ENCODE data around the gene KRTAP4-8. TPM values are rescaled to one million over a fixed set of nuclear protein-coding genes. Genes with fewer than 3 reads are reported as not detected.

Gene KRTAP4-8
- total RNA-seq, 1 experiment from 2014 or later: not detected

DNA sequence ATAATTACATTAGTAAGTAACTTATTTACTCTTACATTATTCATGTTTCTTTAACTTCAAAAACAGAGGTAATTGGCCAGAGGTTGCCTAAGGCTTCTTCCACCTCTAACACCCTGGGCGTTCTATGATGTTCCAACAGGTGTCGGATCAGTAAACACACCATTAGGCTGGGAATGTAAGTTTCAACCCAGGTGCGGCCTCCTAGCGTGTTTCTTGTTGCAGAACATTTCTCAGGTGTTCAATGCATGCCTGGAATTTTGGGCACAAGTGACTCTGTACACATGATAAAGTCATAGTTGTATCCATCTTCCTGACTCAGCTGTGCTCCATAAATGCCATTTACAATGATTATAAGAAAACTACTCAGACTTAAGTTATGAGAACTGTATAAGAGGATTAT is 43.9 kb downstream of the KRTAP4-8 start:
- no peak for DNase-seq (ENCODE audit: low read depth, low spot score)
- in situ Hi-C loops (cut with HindIII; ENCODE audit: low pct_unique_long_range_greater_than_20kb, low sequenced_read_pairs): no loop called here

DNA sequence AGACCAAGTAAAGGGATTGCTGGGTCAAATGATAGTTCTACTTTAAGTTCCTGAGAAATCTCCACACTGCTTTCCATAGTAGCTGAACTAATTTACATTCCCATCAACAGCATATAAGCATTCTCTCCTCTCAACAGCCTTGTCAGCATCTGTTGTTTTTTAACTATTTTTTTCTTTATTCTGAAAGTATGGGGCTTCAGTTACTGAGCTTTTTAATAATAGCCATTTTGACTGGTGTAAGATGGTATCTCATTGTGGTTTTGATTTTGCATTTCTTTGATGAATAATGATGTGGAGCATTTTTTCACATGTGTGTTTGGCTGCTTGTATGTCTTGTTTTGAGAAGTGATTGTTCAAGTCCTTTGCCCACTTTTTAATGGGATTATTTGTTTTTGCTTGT is 45.4 kb downstream of the KRTAP4-8 start:
- in situ Hi-C loops (cut with HindIII; ENCODE audit: low pct_unique_long_range_greater_than_20kb, low sequenced_read_pairs): no loop called here
- no peak for DNase-seq (ENCODE audit: low read depth, low spot score)

DNA sequence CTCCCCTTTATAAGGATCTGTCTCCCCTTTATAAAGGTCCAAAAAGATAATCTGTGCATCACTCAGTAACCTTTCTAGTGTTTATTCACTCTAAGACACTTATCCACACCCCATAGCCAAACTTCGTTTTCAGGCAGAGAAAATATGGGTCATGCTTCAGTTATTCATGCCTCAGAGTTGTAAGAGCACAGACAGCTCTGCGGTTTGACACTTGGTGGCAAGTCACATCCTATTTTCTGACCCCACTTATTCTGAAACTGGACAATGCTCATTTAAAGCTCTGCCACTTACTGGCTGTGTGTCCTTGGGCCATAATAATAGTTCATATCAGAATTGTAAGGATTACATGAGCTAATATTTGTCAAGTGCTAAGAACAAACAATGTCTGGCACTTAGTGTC is 48.8 kb downstream of the KRTAP4-8 start:
- in situ Hi-C loops (cut with HindIII; ENCODE audit: low pct_unique_long_range_greater_than_20kb, low sequenced_read_pairs): no loop called here
- no peak for DNase-seq (ENCODE audit: low read depth, low spot score)

DNA sequence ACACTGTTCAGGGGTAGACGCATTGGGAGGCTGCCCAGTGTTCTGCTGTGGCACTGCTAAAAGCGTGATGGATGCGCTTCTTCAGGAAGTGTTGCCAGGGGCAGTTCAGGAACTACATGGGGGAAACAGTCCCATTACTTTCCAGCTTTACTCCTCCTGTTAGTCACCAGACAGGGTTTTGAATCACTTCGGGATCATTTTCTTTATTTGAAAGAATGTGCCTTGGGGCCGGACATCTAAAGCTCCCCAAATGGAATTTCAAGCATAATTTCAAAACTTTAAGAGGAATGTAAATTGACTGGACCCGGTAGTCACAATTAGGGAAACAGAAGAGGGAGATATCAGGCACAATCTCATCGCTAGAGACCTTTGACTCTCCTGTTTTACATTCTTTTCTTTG is 49.5 kb downstream of the KRTAP4-8 start:
- in situ Hi-C loops (cut with HindIII; ENCODE audit: low pct_unique_long_range_greater_than_20kb, low sequenced_read_pairs): no loop called here
- no peak for DNase-seq (ENCODE audit: low read depth, low spot score)

Other genes with a start within 250 kb of the KRTAP4-8 start
- gene KRT12, start 230.9 kb downstream of the KRTAP4-8 start, total RNA-seq (2014; rRNA removed; shearing (Covaris generic)): 0.59 and 0.82 TPM in 2 replicates
- not detected in 2 replicates for gene KRT20, start 212.9 kb downstream of the KRTAP4-8 start, total RNA-seq (2014; rRNA removed; shearing (Covaris generic))
- not detected in 2 replicates for gene KRT23, start 160.5 kb downstream of the KRTAP4-8 start, total RNA-seq (2014; rRNA removed; shearing (Covaris generic))
- gene KRT39, start 131.2 kb downstream of the KRTAP4-8 start, total RNA-seq (2014; rRNA removed; shearing (Covaris generic)): not detected in 2 replicates
- not detected in 2 replicates for gene KRT40, start 113.8 kb downstream of the KRTAP4-8 start, total RNA-seq (2014; rRNA removed; shearing (Covaris generic))
- not detected in 2 replicates for gene KRTAP3-3, start 104.0 kb downstream of the KRTAP4-8 start, total RNA-seq (2014; rRNA removed; shearing (Covaris generic))
- not detected in 2 replicates for gene KRTAP3-2, start 98.2 kb downstream of the KRTAP4-8 start, total RNA-seq (2014; rRNA removed; shearing (Covaris generic))
- gene KRTAP3-1, start 89.0 kb downstream of the KRTAP4-8 start, total RNA-seq (2014; rRNA removed; shearing (Covaris generic)): not detected in 2 replicates
- not detected in 2 replicates for gene KRTAP1-5, start 70.9 kb downstream of the KRTAP4-8 start, total RNA-seq (2014; rRNA removed; shearing (Covaris generic))
- gene KRTAP1-4, start 67.9 kb downstream of the KRTAP4-8 start, total RNA-seq (2014; rRNA removed; shearing (Covaris generic)): not detected in 2 replicates
- not detected in 2 replicates for gene KRTAP1-3, start 63.3 kb downstream of the KRTAP4-8 start, total RNA-seq (2014; rRNA removed; shearing (Covaris generic))
- gene KRTAP1-1, start 56.7 kb downstream of the KRTAP4-8 start, total RNA-seq (2014; rRNA removed; shearing (Covaris generic)): not detected in 2 replicates
- gene KRTAP2-1, start 50.8 kb downstream of the KRTAP4-8 start, total RNA-seq (2014; rRNA removed; shearing (Covaris generic)): not detected in 2 replicates
- gene KRTAP2-2, start 42.9 kb downstream of the KRTAP4-8 start, total RNA-seq (2014; rRNA removed; shearing (Covaris generic)): not detected in 2 replicates
- gene KRTAP2-3, start 38.0 kb downstream of the KRTAP4-8 start, total RNA-seq (2014; rRNA removed; shearing (Covaris generic)): not detected in 2 replicates
- not detected in 2 replicates for gene KRTAP2-4, start 32.3 kb downstream of the KRTAP4-8 start, total RNA-seq (2014; rRNA removed; shearing (Covaris generic))
- not detected in 2 replicates for gene KRTAP4-7, start 14.0 kb downstream of the KRTAP4-8 start, total RNA-seq (2014; rRNA removed; shearing (Covaris generic))
- not detected in 2 replicates for gene KRTAP4-16, start 4.1 kb upstream of the KRTAP4-8 start, total RNA-seq (2014; rRNA removed; shearing (Covaris generic))
- gene KRTAP4-9, start 7.2 kb upstream of the KRTAP4-8 start, total RNA-seq (2014; rRNA removed; shearing (Covaris generic)): not detected in 2 replicates
- gene KRTAP4-11, start 20.2 kb upstream of the KRTAP4-8 start, total RNA-seq (2014; rRNA removed; shearing (Covaris generic)): not detected in 2 replicates
- gene KRTAP4-12, start 26.0 kb upstream of the KRTAP4-8 start, total RNA-seq (2014; rRNA removed; shearing (Covaris generic)): not detected in 2 replicates
- not detected in 2 replicates for gene KRTAP4-6, start 42.4 kb upstream of the KRTAP4-8 start, total RNA-seq (2014; rRNA removed; shearing (Covaris generic))
- not detected in 2 replicates for gene KRTAP4-5, start 51.7 kb upstream of the KRTAP4-8 start, total RNA-seq (2014; rRNA removed; shearing (Covaris generic))
- not detected in 2 replicates for gene KRTAP4-4, start 62.6 kb upstream of the KRTAP4-8 start, total RNA-seq (2014; rRNA removed; shearing (Covaris generic))
- gene KRTAP4-3, start 70.1 kb upstream of the KRTAP4-8 start, total RNA-seq (2014; rRNA removed; shearing (Covaris generic)): not detected in 2 replicates
- gene KRTAP4-2, start 80.1 kb upstream of the KRTAP4-8 start, total RNA-seq (2014; rRNA removed; shearing (Covaris generic)): not detected in 2 replicates
- not detected in 2 replicates for gene KRTAP4-1, start 86.8 kb upstream of the KRTAP4-8 start, total RNA-seq (2014; rRNA removed; shearing (Covaris generic))
- not detected in 2 replicates for gene KRTAP9-1, start 91.7 kb upstream of the KRTAP4-8 start, total RNA-seq (2014; rRNA removed; shearing (Covaris generic))
- not detected in 2 replicates for gene KRTAP9-2, start 128.5 kb upstream of the KRTAP4-8 start, total RNA-seq (2014; rRNA removed; shearing (Covaris generic))
- gene KRTAP9-3, start 134.3 kb upstream of the KRTAP4-8 start, total RNA-seq (2014; rRNA removed; shearing (Covaris generic)): not detected in 2 replicates
- gene KRTAP9-8, start 139.9 kb upstream of the KRTAP4-8 start, total RNA-seq (2014; rRNA removed; shearing (Covaris generic)): not detected in 2 replicates
- gene KRTAP9-4, start 151.5 kb upstream of the KRTAP4-8 start, total RNA-seq (2014; rRNA removed; shearing (Covaris generic)): not detected in 2 replicates
- not detected in 2 replicates for gene KRTAP9-9, start 157.2 kb upstream of the KRTAP4-8 start, total RNA-seq (2014; rRNA removed; shearing (Covaris generic))
- not detected in 2 replicates for gene KRTAP9-6, start 167.2 kb upstream of the KRTAP4-8 start, total RNA-seq (2014; rRNA removed; shearing (Covaris generic))
- gene KRTAP9-7, start 177.6 kb upstream of the KRTAP4-8 start, total RNA-seq (2014; rRNA removed; shearing (Covaris generic)): not detected in 2 replicates
- gene KRTAP29-1, start 204.7 kb upstream of the KRTAP4-8 start, total RNA-seq (2014; rRNA removed; shearing (Covaris generic)): not detected in 2 replicates
- gene KRTAP16-1, start 211.2 kb upstream of the KRTAP4-8 start, total RNA-seq (2014; rRNA removed; shearing (Covaris generic)): not detected in 2 replicates
- not detected in 2 replicates for gene KRTAP17-1, start 217.6 kb upstream of the KRTAP4-8 start, total RNA-seq (2014; rRNA removed; shearing (Covaris generic))

Measured in SK-MEL-5 (cell line).